ENCODE data around the gene AIG1.

GRCh38 chr6:143015300-143015706 lies 45.4 kb upstream of the AIG1 start:
- TF ChIP-seq, protein P1, sequence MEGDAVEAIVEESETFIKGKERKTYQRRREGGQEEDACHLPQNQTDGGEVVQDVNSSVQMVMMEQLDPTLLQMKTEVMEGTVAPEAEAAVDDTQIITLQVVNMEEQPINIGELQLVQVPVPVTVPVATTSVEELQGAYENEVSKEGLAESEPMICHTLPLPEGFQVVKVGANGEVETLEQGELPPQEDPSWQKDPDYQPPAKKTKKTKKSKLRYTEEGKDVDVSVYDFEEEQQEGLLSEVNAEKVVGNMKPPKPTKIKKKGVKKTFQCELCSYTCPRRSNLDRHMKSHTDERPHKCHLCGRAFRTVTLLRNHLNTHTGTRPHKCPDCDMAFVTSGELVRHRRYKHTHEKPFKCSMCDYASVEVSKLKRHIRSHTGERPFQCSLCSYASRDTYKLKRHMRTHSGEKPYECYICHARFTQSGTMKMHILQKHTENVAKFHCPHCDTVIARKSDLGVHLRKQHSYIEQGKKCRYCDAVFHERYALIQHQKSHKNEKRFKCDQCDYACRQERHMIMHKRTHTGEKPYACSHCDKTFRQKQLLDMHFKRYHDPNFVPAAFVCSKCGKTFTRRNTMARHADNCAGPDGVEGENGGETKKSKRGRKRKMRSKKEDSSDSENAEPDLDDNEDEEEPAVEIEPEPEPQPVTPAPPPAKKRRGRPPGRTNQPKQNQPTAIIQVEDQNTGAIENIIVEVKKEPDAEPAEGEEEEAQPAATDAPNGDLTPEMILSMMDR (conservative IDR thresholded peaks at IDR 0.05; ENCODE audit: low read depth, low read length): no peak
- TF ChIP-seq POLR2A (IDR thresholded peaks at IDR 0.05; ENCODE audit: low read depth, low read length): no peak
- TF ChIP-seq BHLHE40 (IDR thresholded peaks at IDR 0.05; ENCODE audit: low read depth, low read length): no peak
- no peak for TF ChIP-seq RCOR1 (IDR thresholded peaks at IDR 0.05; ENCODE audit: insufficient replicate concordance, low read length)
- TF ChIP-seq, protein P2, sequence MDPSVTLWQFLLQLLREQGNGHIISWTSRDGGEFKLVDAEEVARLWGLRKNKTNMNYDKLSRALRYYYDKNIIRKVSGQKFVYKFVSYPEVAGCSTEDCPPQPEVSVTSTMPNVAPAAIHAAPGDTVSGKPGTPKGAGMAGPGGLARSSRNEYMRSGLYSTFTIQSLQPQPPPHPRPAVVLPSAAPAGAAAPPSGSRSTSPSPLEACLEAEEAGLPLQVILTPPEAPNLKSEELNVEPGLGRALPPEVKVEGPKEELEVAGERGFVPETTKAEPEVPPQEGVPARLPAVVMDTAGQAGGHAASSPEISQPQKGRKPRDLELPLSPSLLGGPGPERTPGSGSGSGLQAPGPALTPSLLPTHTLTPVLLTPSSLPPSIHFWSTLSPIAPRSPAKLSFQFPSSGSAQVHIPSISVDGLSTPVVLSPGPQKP (IDR thresholded peaks at IDR 0.05; ENCODE audit: borderline replicate concordance, low read depth, low read length): no peak
- TF ChIP-seq CHD1 (IDR thresholded peaks at IDR 0.05; ENCODE audit: low read depth, low read length): no peak
- no peak for TF ChIP-seq MXI1 (IDR thresholded peaks at IDR 0.05; ENCODE audit: borderline replicate concordance, low read depth, low read length)
- TF ChIP-seq FOS (IDR thresholded peaks at IDR 0.05; ENCODE audit: low read depth, low read length): no peak
